IPS DF 19.7 (cell line): ENCODE data around the gene PDILT.
"Not testable (repeated sequence)": the region's sequence is repeated elsewhere in the genome, so short reads cannot be mapped to it uniquely, and the experiment has no call there.

ENCODE experiments used
- DNase-seq: peaks from one replicate; pipeline ENCODE4 v3.0.0-alpha.2; 2013; ENCODE audit warnings: low read depth, low spot score

Gene PDILT, protein sequence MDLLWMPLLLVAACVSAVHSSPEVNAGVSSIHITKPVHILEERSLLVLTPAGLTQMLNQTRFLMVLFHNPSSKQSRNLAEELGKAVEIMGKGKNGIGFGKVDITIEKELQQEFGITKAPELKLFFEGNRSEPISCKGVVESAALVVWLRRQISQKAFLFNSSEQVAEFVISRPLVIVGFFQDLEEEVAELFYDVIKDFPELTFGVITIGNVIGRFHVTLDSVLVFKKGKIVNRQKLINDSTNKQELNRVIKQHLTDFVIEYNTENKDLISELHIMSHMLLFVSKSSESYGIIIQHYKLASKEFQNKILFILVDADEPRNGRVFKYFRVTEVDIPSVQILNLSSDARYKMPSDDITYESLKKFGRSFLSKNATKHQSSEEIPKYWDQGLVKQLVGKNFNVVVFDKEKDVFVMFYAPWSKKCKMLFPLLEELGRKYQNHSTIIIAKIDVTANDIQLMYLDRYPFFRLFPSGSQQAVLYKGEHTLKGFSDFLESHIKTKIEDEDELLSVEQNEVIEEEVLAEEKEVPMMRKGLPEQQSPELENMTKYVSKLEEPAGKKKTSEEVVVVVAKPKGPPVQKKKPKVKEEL

DNA sequence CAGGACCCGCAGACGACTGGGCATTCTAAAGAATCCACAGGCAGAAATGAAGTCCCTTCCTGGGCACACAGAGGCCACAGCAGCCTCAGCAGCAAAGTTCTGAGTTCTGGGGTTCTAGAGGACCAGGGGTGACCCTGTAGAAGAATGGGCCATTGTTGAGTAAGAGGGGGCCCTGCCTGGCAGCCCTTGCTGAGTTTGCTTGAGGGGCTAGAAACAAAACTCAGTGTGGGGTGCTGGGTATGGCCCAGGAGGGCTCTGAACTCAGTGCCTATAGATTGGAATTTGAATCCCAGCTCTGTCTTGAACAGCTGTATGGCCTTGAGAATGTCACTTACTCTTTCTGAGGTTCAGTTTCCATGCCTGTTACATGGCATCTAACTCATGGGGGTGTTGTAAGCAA is at the start of gene PDILT:
TSS of gene PDILT (minus strand) at position 101 of the 400 bp plus-strand sequence. CDS start 5,437 bp downstream, outside the sequence.
- DNase-seq = no peak

DNA sequence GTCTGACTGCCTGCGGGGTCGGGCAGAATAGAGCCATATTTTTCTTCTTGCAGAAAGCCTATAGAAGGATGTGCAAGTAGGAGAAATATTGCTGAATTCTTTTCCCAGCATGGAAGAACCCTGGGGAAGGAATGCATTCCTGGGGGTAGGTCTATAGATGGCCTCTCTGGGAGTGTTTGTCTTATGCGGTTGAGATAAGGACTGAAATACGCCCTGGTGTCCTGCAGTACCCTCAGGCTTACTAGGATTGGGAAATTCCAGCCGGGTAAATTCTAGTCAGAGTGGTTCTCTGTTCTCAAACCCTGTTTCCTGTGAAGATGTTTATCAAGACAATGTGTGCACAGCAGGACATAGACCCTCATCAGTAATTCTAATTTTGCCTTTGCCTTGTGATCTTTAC is 49.1 kb upstream of the PDILT start:
- not testable (repeated sequence) for DNase-seq

DNA sequence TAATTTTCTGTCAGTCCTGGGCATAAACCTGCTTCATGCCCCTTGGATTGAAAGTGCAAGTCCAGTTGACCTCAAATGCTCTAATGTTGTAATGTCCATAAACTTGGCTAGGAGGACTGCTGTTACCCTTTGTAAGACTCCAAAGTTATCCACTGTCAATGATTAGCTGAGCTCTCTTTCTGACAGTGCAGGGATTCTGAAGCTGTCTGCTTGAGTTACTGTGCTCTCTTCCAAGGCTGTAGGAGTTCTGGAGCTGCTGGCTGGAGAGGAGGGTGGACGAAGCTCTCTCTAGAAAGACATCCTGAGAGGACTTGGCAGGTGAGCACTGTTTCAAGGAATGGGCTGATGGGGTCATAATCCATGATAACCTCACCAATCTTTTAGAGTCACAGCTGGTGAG is 46.8 kb upstream of the PDILT start, which contains the start of gene ACSM2A:
TSS of gene ACSM2A (plus strand) at position 158 of the 400 bp plus-strand sequence. CDS start 8,594 bp downstream, outside the sequence.
- not testable (repeated sequence) for DNase-seq

DNA sequence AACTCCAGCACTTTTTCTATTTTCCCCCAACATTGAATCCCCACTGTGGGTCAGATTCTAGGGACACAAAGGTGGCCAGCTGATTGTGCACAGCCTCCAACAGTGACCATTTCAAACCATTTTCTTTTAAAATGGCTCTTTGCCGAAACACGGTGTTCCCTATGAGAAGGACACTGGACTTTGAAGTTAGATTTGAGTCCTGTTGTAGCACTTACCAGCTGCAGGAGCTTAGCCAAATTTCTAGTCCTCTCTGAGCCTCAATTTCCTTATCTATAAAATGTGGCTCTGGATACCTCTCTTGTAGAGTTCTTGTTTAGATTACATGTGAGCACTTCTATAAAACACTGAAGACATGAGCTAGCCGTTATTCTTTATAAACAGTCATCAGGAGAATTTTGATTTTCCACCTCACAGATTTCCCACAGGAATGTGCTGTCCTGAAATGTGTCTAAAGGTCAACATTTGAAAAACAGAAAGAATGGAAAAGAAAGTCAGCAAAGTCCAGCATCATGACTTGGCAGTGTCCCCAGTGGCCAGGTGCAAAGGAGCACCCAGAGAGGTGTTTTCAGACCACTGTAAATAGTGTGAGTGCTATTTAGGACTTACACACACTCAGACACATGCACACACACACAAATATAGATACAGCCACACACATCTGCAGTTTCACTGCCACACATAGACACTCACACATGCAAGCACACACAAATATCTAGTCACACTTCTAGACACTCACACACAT is 42.3 kb upstream of the PDILT start:
- DNase-seq = not testable (repeated sequence)

DNA sequence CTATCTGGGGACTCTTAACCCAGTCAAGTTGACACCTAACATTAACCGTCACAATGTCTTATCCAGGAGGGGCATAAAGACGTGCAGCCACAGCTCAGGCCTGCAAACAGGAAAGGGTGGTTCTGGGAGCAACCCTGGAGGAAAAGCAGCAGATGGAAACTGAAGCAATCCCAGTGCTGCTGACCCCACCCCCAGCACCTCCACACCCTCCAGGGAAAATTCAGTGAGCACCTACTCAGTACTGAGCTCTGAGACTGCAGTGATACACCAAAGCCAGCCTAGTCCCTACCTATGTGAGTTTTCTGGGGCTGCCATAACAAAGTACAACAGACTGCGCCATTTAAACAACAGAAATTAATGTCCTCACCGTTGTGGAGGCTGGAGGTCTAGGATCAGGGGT is 37.3 kb upstream of the PDILT start:
- not testable (repeated sequence) for DNase-seq

DNA sequence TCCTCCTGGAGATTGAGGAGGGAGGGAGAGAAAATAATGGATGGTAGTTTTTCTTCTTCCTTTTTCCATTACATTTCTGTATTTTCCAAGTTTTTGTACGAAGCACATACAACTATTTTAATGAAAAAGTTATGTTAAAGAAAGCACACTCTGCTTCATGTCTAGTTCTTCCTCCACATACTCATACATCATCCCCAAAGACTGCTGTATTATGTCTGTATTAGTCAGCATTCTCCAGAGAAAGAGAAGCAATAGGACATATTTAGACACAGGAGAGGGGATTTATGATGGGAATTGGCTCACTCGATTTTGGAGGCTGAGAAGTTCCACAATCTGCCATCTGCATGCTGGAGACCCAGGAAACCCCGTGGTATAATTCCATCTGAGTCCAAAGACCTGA is 36.7 kb upstream of the PDILT start:
- no peak for DNase-seq

DNA sequence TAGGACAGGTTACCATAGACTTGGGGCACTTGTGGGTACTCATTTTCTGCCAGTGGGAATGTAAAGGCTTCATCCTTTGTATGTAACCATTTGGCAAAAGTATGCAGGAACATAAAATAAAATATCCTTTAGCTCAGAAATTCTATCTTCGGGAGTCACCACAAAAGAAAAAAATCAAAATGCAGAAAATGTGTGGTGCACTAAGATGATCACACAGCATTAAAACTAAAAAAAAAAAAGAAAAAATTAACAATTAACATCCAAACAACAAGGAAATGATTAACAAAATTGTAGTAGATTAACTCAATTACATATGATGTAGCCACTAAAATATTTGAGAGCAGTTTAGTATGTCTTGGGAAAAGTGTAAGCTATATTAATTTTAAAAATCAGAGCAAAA is 36.2 kb upstream of the PDILT start:
- not testable (repeated sequence) for DNase-seq

DNA sequence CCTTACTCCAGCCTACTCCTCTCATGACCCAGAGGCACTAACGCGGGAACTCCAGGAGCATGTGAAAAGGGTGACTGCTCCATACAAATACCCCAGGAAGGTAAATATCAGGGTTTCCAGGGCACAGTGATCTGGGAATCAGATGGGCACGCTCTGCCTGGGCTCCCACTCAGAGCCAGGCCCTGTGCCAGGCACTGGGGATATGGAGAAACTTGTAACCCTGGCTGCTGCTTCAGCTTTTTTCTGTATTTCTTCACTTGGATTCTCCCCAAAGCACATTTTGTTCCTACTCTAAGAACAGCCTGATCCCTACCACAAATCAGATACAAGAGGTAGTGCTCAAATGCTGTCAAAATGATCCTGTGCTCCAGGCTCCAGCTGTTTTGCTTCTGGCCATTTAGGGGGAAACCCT is 35.3 kb upstream of the PDILT start:
- not testable (repeated sequence) for DNase-seq

DNA sequence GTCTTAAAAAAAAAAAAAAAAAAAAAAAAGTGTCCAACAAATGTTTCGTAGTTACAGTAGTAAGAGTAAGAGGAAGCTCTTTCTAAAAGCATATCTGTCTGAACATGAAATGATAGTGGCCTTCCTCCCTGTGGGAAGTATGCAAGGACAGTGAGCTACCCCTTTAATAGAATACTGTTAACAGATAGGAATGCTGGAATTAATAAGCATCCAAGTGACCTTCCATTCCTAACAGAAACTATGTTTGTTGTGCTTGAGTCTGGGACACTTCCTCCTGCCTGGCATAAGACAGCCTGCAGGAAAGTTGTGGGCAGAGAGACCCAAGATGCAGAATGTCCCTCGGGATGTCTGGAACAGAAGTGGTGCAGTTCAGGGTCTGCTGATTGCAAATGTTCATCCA is 34.4 kb upstream of the PDILT start:
- not testable (repeated sequence) for DNase-seq

DNA sequence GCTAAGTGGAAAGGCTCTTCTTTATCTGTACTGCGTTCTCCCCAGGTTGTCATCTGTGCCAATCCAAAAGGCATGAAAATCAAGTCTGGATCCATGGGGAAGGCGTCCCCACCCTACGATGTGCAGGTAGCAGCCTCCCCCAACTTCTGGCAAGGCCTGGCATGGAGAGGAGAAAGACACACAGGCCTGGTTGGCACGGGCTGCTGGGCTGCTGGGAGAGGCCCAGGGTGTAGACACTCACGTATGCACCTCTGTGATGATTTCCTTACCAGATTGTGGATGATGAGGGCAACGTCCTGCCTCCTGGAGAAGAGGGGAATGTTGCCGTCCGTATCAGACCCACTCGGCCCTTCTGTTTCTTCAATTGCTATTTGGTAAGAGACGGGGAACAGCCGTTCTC is 26.4 kb upstream of the PDILT start:
- DNase-seq = no peak

DNA sequence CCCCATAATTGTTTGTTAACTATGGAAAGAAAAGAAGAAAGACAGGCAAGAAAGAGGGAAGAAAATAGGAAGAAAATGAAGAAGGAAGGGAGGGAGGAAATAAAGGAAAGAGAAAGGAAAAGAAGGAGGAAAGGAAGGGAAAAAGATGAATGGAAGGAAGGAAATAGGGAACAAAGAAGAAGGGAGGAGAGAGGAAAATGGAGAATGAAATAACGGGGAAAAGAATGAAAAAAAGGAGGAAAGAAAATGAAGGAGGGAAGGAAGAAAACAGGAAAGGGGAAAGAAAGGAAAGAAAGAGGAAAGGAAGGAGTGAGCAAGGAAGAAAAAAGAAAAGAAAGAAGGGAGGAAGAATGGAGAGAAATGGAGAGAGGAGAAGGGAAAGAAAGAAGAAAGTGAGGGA is 25.9 kb upstream of the PDILT start:
- not testable (repeated sequence) for DNase-seq

DNA sequence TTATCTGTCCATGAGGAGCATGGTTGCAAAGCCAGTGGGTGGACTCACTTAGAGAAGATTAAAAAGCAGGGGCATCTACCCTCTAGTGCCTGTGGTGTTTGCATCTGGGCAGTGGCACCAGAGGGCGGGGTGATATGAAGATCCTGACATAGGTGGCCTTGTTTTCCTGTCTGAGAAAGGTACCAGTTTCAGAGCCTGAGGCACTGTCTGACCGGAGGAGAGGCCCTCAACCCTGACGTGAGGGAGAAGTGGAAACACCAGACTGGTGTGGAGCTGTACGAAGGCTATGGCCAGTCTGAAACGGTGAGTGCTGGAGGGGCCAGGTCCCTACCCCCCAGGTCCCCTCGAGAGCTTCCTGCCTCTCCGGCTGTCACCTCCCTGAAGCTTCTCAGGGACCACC is 25.0 kb upstream of the PDILT start:
- DNase-seq = not testable (repeated sequence)

DNA sequence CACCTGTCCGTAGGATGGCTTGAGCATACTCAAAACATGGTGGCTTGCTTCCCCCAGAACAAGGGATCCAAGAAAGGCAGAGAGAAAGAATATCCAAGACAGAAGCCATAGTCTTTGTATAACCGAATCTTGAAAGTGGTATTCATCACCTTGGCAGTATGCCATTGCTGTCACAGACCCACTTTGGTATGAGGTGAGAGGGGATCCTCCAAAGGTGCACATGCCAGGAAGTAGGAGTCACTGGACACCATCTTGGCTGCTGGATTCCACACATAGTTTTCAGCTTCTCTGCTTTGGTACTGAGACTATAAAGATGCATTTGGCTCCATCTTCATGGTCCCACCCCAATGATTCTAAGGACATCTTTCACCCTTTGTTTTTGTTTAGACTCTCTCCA is 22.9 kb upstream of the PDILT start:
- not testable (repeated sequence) for DNase-seq

DNA sequence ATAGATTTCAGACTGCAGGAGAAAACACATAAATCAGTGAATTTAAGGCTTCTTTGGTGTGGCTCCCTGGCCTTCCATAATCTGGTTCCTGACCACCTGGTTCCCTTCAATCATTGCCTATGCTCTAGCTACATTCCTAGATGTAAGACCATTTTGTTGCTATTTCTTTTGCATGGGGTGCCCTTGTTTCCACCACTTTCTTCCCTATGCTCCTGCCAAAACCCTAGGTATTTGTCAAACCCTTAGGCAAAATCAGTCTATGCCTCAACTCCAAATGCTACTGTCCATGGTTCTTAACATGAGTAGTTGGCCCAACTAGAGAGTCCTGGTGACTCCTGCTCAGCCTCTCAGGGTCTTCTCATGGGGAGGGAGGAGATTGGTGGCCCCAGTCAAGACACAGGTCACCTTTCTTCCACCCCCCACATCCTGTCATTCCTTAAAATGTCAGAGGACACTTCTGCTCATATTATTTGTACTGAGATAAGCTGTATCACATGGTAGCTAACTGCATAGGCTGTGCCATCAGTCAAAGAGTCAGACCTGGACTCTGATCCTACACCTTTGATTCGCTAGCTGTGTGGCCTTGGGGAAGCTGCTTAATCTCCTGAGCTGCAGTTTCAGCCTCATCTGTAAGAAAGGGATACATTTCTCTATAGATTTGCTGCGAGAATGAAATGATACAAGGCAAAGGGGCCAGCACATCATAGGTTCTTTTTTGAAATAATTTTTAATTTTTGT is 19.8 kb upstream of the PDILT start:
- no peak for DNase-seq

DNA sequence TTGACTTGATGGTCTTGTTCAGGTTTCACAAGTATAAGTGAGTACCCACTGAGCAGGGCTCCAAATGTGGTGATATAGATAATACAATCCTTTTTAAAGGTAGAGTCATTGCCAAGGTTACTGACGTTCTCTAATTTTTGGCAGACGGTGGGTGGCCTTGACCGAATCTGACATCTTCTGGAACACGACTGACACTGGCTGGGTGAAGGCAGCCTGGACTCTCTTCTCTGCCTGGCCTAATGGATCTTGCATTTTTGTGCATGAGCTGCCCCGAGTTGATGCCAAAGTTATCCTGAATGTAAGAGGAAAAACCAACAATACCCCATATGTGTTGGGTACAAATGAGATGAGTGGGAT is 19.2 kb upstream of the PDILT start:
- not testable (repeated sequence) for DNase-seq

DNA sequence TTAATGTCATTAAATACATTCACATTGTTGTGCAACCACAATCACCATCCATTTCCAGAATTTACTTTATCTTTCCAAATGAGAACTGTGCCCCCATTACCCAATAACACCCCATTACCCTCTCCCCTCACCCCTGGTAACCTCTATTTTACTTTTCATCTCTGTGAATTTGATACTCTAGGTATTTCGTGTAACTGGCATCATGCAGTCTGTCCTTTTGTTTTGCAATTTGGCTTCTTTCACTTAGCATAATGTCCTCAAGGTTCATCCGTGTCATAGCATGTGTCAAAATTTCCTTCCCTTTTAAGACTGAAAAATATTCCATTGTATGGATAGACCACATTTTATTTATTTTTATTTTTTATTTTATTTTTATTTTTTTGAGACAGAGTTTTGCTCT is 17.2 kb upstream of the PDILT start:
- DNase-seq = not testable (repeated sequence)

DNA sequence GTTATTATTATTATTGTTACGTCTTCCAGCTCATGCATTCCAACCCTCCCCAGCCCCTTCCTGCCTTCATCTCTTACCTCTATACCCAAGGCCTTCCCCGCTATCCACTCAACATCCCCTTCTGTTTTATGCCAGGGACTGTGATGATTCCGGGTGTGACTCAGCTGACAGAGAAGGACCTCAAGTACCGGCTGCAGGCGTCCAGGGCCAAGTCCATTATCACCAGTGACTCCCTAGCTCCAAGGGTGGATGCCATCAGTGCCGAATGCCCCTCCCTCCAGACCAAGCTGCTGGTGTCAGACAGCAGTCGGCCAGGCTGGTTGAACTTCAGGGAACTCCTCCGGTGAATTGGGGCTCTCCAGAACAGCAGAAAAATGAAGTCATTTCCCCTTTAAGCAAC is 14.6 kb upstream of the PDILT start:
- DNase-seq = not testable (repeated sequence)

DNA sequence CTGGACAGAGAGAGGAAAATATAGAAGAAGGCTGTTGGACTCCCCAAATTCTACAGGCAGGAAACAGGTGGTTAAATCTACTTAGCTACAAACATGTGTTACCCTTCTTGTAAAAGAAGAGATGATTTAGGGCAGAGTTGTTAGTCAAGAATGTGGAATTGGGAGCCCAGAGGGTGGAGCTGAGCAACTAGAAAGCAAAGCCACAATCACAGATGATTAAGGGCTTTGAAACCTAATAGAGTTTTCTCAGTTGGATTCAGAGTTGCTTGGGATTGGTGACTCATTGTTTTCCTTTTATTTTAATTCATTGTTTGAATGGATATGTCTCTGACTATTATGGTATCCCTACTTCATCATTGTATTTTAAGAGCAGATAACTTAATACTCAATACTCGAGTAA is 11.0 kb upstream of the PDILT start:
- DNase-seq = no peak

DNA sequence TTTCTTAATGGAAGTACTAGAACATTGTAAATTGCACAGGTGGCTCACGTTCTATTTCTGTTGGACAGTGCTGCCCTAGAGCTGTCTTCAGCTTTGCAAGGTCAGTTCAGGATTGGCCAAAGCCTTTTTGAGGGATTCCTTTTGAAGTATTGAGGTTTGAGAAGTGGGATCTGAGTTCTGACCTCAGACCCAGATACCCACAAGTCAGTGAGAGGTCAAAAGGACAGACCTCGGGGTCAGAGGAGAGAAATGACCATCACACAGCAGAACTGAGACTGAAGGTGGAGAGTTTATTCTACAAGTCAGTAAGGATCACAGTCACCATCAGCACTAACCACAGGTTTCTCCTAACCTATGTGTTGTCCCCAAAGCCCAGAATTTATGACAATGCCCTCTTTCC is 6.5 kb upstream of the PDILT start:
- DNase-seq = no peak

DNA sequence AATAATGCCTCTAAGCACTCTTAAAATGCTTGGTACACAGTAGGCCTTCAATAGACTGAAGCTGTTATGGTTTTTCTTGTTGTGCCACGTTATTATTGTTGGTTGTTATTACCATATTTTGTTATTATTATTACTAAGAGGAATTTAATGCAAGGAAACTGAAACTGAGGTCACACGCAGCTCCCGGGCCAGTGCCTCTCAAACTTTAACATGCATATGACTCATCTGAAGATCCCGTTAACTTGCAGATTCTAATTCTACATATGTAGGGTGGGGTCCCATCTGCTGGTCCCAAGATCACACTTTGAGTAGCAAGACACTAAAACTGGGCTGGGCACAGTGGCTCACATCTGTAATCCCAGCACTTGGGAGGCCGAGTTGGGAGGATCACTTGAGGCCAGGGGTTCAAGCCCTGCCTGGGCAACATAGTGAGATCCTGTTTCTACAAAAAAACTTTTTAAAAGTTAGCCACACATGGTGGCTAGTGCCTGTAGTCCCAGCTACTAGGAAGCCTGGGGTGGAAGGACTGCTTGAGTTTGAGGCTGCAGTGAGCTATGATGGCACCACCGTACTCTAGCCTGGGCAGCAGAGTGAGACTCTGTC is 5.7 kb upstream of the PDILT start:
- no peak for DNase-seq

DNA sequence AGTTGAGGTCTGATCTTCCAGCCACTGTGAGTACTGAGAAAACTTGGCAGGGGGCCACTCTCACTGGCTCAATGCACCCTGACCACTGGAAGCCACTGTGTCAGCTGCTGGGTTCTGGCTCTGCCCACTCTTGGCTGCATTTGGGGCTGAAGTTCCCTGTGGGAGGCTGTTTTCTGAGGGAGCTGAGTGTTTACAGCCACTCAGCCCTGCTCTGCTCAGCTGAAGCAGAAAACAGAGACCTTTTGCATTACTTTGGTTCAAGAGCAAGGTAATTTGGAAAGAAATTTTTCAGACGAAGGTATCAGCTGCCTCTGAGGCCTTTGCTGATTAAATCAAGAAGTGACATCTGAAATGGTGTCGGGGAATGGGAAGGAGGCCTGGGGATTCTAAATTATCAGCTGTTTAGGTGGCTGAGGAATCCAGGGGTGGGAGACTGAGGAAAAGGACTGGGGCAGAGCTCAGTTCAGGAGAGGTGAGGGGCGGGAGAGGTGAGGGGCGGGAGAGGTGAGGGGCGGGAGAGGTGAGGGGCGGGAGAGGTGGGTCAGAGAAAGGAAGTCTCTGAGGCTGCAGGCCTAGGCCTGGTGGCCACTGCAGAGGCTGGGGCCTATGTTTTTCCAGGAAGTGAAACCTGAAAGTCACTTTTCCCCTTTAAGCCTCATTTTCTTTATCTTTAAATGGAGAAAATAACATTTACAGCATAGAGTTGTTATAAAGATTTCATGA is 5.0 kb upstream of the PDILT start, which contains the start of gene ACSM5:
TSS of gene ACSM5 (plus strand) at position 137 of the 723 bp plus-strand sequence. CDS start 1,951 bp downstream, outside the sequence.
- no peak for DNase-seq
